Adrenal gland (tissue), 5 donors: ENCODE data around the gene CACNA1B.

Experiments
- CTCF ChIP-seq, 6 experiments: fragments of 450-650 bp in 4 of 6; fragments of 200-600 bp in 2 of 6; sonication (generic) in 1 of 6; IDR thresholded peaks; 1 replicate in 5 of 6; 2 replicates in 1 of 6; pipeline versions ENCODE4 v1.5.1 to v1.8.0; 2016 to 2021; ENCODE audit warnings: antibody characterized with exemption in 6 of 6, mild to moderate bottlenecking in 2 of 6, moderate library complexity in 1 of 6
- POLR2A ChIP-seq, 2 donors: fragments of 450-650 bp; IDR thresholded peaks; one replicate each; pipeline ENCODE4 v1.6.1; 2017; ENCODE audit warnings: antibody characterized with exemption in 2 of 2, mild to moderate bottlenecking in 2 of 2, moderate library complexity in 1 of 2
- donor health status: DM: no; HTN: no; CAD: no.

- TF ChIP-seq CTCF (IDR thresholded peaks at IDR 0.05) (no peak), POLR2A (IDR thresholded peaks at IDR 0.05) (no peak)
These were observed 143.9 kb downstream of the CACNA1B start for GRCh38 chr9:138021251-138022056.
